Peyer's patch (tissue), 4 donors: ENCODE measurements around the gene TRMT61A. TPM values are rescaled to one million over a fixed set of nuclear protein-coding genes. Genes with fewer than 3 reads are reported as not detected.

Source experiments
- DNase-seq, 3 donors: peaks; one replicate each; pipeline ENCODE4 v3.0.0-alpha.2; 2017 to 2019
- H3K27ac ChIP-seq, 4 donors: fragments of 200-600 bp; sonication (generic); one replicate each; pipeline ENCODE4 v1.5.1; 2016 to 2019
- H3K27me3 ChIP-seq, 2 donors: fragments of 200-600 bp; sonication (generic); one replicate each; pipeline ENCODE4 v1.5.1; 2019
- H3K36me3 ChIP-seq, 3 donors: fragments of 200-600 bp; sonication (generic); one replicate each; pipeline ENCODE4 v1.5.1; 2016 to 2019
- H3K4me1 ChIP-seq, 4 donors: fragments of 200-600 bp; sonication (generic); one replicate each; pipeline ENCODE4 v1.5.1; 2016 to 2019
- H3K4me3 ChIP-seq, 4 donors: fragments of 200-600 bp; sonication (generic); 1 replicate in 3 of 4; 2 replicates in 1 of 4; pipeline ENCODE4 v1.5.1; 2016 to 2019; ENCODE audit warnings: mild to moderate bottlenecking in 1 of 4
- H3K9me3 ChIP-seq, 4 donors: fragments of 200-600 bp; sonication (generic); one replicate each; pipeline ENCODE4 v1.5.1; 2016 to 2019; ENCODE audit warnings: mild to moderate bottlenecking in 1 of 4
- CTCF ChIP-seq, 6 experiments: fragments of 450-650 bp in 4 of 6; fragments of 200-600 bp in 2 of 6; sonication (generic) in 1 of 6; IDR thresholded peaks; one replicate each; pipeline ENCODE4 v1.5.1; 2017 to 2019; ENCODE audit warnings: antibody characterized with exemption in 6 of 6, mild to moderate bottlenecking in 3 of 6, moderate library complexity in 1 of 6
- POLR2A ChIP-seq, 2 donors: fragments of 450-650 bp; IDR thresholded peaks; one replicate each; pipeline ENCODE4 v1.5.1; 2017; ENCODE audit warnings: antibody characterized with exemption in 2 of 2, mild to moderate bottlenecking in 2 of 2, moderate library complexity in 2 of 2
- total RNA-seq, 4 donors: library from RNA; depleted of rRNA; stranded (reverse); fragments of >200 nt; gene quantifications; one replicate each; pipeline ENCODE4 v1.1.0, GENCODE V29; 2016

The TRMT61A gene
- 10 to 100 TPM in 1 of 4 donors, 1 to 10 TPM in 3; 6.1 to 13.9 (median 8.7) TPM for total RNA-seq

- peak; percentile 77 to 96 (median 93) for DNase-seq
- Histone ChIP-seq H3K4me1 (peaks cover 6 to 70% (median 22%) of the 10 kb centered on the region in 4 donors), H3K27ac (peak within 1 kb of the TSS; percentile 71 to 86 (median 78)), H3K4me3 (peak within 1 kb of the TSS; percentile 70 to 96 (median 86)), H3K27me3 (no peaks in the 10 kb centered on the region), H3K9me3 (no peaks in the 10 kb centered on the region), H3K36me3 (peaks cover 0 to 5% (median 0%) of the 10 kb centered on the region in 3 donors)
- TF ChIP-seq POLR2A (IDR thresholded peaks at IDR 0.05) (peak; percentile 20 to 54), CTCF (IDR thresholded peaks at IDR 0.05) (no peak)
These were observed at the start of gene TRMT61A for GRCh38 chr14:103528587-103529382. Gene TRMT61A (plus strand): TSS chr14:103529196. CDS start chr14:103529979, 783 bp downstream.

- Histone ChIP-seq H3K4me1 (peaks cover 0 to 5% (median 2%) of the 10 kb centered on the region in 4 donors), H3K27me3 (no peaks in the 10 kb centered on the region), H3K4me3 (no peak overlapping the region), H3K9me3 (no peaks in the 10 kb centered on the region), H3K27ac (no peak overlapping the region), H3K36me3 (peaks cover 0 to 67% (median 0%) of the 10 kb centered on the region in 3 donors)
- TF ChIP-seq POLR2A (IDR thresholded peaks at IDR 0.05) (no peak), CTCF (IDR thresholded peaks at IDR 0.05) (no peak)
- DNase-seq = no peak
These were observed 48.4 kb upstream of the TRMT61A start for GRCh38 chr14:103480595-103480994.

GRCh38 chr14:103483600-103483999 is 45.4 kb upstream of the TRMT61A start:
- Histone ChIP-seq H3K27ac (no peak overlapping the region), H3K4me1 (peaks cover 0 to 5% (median 2%) of the 10 kb centered on the region in 4 donors), H3K27me3 (no peaks in the 10 kb centered on the region), H3K36me3 (peaks cover 0 to 54% (median 0%) of the 10 kb centered on the region in 3 donors), H3K4me3 (no peak overlapping the region), H3K9me3 (no peaks in the 10 kb centered on the region)
- TF ChIP-seq CTCF (IDR thresholded peaks at IDR 0.05) (no peak), POLR2A (IDR thresholded peaks at IDR 0.05) (no peak)
- peak in 1 of 3 donors; percentile 52 for DNase-seq

GRCh38 chr14:103485504-103485903 is 43.5 kb upstream of the TRMT61A start:
- peaks cover 0 to 53% (median 0%) of the 10 kb centered on the region in 3 donors for H3K36me3 ChIP-seq
- no peak for DNase-seq
- no peak for TF ChIP-seq CTCF (IDR thresholded peaks at IDR 0.05)
- no peak for TF ChIP-seq POLR2A (IDR thresholded peaks at IDR 0.05)
- H3K27ac ChIP-seq = no peak overlapping the region
- no peaks in the 10 kb centered on the region for H3K27me3 ChIP-seq
- H3K9me3 ChIP-seq = no peaks in the 10 kb centered on the region
- peaks cover 0 to 5% (median 0%) of the 10 kb centered on the region in 4 donors for H3K4me1 ChIP-seq
- H3K4me3 ChIP-seq = no peak overlapping the region

GRCh38 chr14:103488071-103488470 is 40.9 kb upstream of the TRMT61A start:
- Histone ChIP-seq H3K9me3 (no peaks in the 10 kb centered on the region), H3K4me1 (peaks cover 0 to 5% (median 0%) of the 10 kb centered on the region in 4 donors), H3K27me3 (no peaks in the 10 kb centered on the region), H3K36me3 (peaks cover 0 to 58% (median 0%) of the 10 kb centered on the region in 3 donors), H3K27ac (no peak overlapping the region), H3K4me3 (no peak overlapping the region)
- TF ChIP-seq POLR2A (IDR thresholded peaks at IDR 0.05) (no peak), CTCF (IDR thresholded peaks at IDR 0.05) (no peak)
- no peak for DNase-seq
